Osteocyte (in vitro differentiated cells): ENCODE results near the gene OR2B6. TPM values are rescaled to one million over a fixed set of nuclear protein-coding genes. Genes with fewer than 3 reads are reported as not detected.

Source experiments
- DNase-seq: peaks from one replicate; pipeline ENCODE4 v3.0.0; 2021; ENCODE audit warnings: mixed read lengths; ENCODE audit not compliant: unreplicated experiment; ENCODE audit errors: extremely low spot score
- H3K27ac Mint-ChIP-seq: one replicate; pipeline ENCODE4 v1.8.0; 2021; ENCODE audit warnings: mild to moderate bottlenecking, mixed read lengths; ENCODE audit not compliant: unreplicated experiment
- H3K27me3 Mint-ChIP-seq: one replicate; pipeline ENCODE4 v1.8.0; 2021; ENCODE audit warnings: mixed read lengths; ENCODE audit not compliant: unreplicated experiment
- H3K36me3 Mint-ChIP-seq: one replicate; pipeline ENCODE4 v1.8.0; 2021; ENCODE audit warnings: mixed read lengths; ENCODE audit not compliant: unreplicated experiment
- H3K4me1 Mint-ChIP-seq: one replicate; pipeline ENCODE4 v1.8.0; 2021; ENCODE audit warnings: mixed read lengths; ENCODE audit not compliant: unreplicated experiment
- H3K4me3 Mint-ChIP-seq: one replicate; pipeline ENCODE4 v1.8.0; 2021; ENCODE audit warnings: mild to moderate bottlenecking, moderate library complexity, mixed read lengths; ENCODE audit not compliant: unreplicated experiment
- H3K9me3 Mint-ChIP-seq: one replicate; pipeline ENCODE4 v1.8.0; 2021; ENCODE audit warnings: mixed read lengths; ENCODE audit not compliant: unreplicated experiment
- total RNA-seq: library from RNA; stranded (reverse); gene quantifications from 2 replicates; pipeline ENCODE4 v1.2.1, GENCODE V29; 2021
- TF ChIP-seq, protein P1 (sequence below): fragments of 200-600 bp; sonication (generic); IDR thresholded peaks from 2 replicates; pipeline ENCODE4 v1.5.0; 2021; ENCODE audit warnings: antibody characterized with exemption, mild to moderate bottlenecking, moderate library complexity

Gene OR2B6
- total RNA-seq, 1 donor from 2014 or later: not detected

DNA sequence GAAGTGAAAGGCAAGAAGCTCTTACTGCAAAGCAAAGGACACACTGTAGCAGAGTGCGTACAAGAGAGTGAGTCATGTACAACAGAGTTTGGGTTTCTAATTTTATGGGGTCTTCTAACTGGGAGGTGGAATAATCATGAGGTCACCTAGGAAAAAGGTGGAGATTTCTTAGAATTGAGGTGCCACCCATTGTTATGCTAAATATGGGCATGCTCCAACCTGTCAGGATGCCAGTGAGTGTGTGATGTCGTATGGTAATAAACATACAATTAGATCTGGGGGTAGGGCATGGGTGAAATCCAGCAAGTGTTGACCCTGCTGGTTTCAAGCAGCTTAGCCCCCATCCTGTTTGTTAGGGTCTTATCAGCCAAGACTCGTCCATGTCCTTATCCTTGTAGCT is 46.6 kb downstream of the OR2B6 start:
- Mint-ChIP-seq H3K4me3 (no peak overlapping the region), H3K9me3 (no peaks in the 10 kb centered on the region), H3K27ac (no peak overlapping the region), H3K27me3 (peaks cover 2% of the 10 kb centered on the region), H3K4me1 (no peaks in the 10 kb centered on the region), H3K36me3 (no peaks in the 10 kb centered on the region)
- DNase-seq: no peak
- TF ChIP-seq, protein P1, sequence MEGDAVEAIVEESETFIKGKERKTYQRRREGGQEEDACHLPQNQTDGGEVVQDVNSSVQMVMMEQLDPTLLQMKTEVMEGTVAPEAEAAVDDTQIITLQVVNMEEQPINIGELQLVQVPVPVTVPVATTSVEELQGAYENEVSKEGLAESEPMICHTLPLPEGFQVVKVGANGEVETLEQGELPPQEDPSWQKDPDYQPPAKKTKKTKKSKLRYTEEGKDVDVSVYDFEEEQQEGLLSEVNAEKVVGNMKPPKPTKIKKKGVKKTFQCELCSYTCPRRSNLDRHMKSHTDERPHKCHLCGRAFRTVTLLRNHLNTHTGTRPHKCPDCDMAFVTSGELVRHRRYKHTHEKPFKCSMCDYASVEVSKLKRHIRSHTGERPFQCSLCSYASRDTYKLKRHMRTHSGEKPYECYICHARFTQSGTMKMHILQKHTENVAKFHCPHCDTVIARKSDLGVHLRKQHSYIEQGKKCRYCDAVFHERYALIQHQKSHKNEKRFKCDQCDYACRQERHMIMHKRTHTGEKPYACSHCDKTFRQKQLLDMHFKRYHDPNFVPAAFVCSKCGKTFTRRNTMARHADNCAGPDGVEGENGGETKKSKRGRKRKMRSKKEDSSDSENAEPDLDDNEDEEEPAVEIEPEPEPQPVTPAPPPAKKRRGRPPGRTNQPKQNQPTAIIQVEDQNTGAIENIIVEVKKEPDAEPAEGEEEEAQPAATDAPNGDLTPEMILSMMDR: no peak

DNA sequence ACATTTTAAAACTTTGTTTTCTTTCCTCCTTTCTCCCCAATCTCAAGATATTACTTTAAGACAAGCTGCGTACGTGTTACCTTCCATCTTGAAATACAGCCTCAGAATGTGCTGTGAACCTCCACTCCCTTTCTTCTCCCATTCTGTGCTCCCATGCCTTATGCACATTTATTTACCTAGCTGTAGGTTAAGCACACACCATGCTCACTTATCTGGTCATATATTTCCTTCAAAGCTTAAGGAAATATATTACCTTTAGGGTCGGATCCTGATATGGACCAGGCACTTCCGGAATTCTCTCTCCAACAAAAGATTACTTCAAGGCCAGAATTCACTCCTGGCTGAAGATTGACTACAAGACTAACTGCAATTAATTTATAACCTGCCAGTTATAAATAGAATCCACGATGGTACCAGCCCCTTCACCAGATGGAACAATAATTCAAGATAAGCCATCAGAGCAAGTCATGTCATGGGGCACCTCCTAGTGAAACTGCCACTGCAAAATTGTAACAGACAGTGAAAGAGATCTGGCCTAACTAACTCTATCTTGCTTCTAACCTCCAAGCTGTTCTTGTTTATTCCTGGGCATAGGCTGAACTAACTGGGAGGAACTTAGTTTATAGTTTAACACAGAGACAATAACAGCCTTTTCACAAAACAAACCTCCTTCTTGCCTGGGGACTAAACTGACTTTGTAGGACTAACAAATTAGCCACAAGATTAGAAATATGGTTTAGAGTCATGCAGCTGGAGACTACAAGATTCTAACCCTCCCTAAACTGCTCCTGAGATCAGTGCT is 47.5 kb downstream of the OR2B6 start:
- Mint-ChIP-seq H3K9me3 (no peaks in the 10 kb centered on the region), H3K36me3 (no peaks in the 10 kb centered on the region), H3K27ac (no peak overlapping the region), H3K4me3 (no peak overlapping the region), H3K27me3 (peaks cover 2% of the 10 kb centered on the region), H3K4me1 (no peaks in the 10 kb centered on the region)
- TF ChIP-seq, protein P1: no peak
- no peak for DNase-seq

DNA sequence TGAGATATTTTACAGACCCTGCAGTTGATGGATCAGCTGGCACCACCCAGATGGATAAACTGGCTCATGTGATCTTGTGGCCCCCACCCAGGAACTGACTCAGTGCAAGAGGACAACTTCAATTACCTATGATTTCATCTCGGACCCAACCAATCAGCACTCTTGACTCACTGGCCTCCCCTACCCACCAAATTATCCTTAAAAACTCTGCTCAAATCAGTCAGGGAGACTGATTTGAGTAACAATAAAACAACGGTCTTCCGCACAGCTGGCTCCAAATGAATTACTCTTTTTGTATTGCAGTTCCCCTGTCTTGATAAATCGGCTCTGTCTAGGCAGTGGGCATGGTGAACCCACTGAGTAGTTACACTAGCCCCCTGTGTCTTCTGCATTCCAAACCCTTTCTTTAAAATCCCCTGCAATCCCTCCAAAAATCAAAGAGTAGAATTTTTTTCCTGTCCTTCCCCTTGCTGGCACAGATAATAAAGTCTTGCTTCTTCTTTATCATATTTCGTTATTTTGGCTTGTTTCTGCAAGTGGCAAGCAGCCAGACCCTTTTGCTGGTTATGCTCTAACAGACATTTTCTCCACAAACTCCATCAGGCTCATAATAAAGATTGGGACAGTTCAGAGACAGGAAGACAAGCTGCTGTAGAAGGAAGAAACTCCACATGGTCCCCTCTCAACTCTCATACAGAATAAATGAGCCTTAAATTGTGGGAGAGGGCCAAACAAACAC is 48.3 kb downstream of the OR2B6 start:
- no peaks in the 10 kb centered on the region for H3K27me3 Mint-ChIP-seq
- H3K9me3 Mint-ChIP-seq: no peaks in the 10 kb centered on the region
- H3K27ac Mint-ChIP-seq: no peak overlapping the region
- DNase-seq: no peak
- H3K36me3 Mint-ChIP-seq: no peaks in the 10 kb centered on the region
- no peak overlapping the region for H3K4me3 Mint-ChIP-seq
- no peaks in the 10 kb centered on the region for H3K4me1 Mint-ChIP-seq
- TF ChIP-seq, protein P1: no peak

DNA sequence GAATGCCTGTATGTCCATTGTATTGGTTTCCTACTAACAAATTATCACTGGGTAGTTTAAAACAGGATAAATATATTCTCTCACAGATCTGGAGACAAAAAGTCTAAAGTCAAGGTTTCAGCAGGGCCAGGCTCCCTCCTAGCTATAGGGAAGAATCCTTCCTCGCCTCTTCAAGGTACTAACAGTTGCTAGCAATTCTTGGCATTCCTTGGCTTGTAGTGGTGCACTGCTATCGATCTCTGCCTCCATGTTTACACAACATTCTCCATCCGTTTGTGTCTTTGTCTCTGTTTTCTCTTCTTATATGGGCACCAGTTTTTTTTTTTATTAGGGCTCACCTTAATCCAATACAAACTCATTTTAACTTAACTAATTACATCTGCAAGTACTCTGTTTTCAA is 48.9 kb downstream of the OR2B6 start:
- H3K27ac Mint-ChIP-seq: no peak overlapping the region
- H3K36me3 Mint-ChIP-seq: no peaks in the 10 kb centered on the region
- DNase-seq: no peak
- no peaks in the 10 kb centered on the region for H3K4me1 Mint-ChIP-seq
- TF ChIP-seq, protein P1: no peak
- H3K9me3 Mint-ChIP-seq: no peaks in the 10 kb centered on the region
- no peaks in the 10 kb centered on the region for H3K27me3 Mint-ChIP-seq
- no peak overlapping the region for H3K4me3 Mint-ChIP-seq

Other genes starting within 250 kb of the OR2B6 start
- gene OR2B2, start 44.8 kb upstream of the OR2B6 start, total RNA-seq: not detected in 2 replicates
- 0.32 and 0.78 TPM in 2 replicates for gene ZNF165, start 123.3 kb downstream of the OR2B6 start, total RNA-seq
- 4.8 and 5.1 TPM in 2 replicates for gene ZSCAN16, start 167.4 kb downstream of the OR2B6 start, total RNA-seq
- gene ZKSCAN8, start 184.6 kb downstream of the OR2B6 start, total RNA-seq: 34.7 and 36.3 TPM in 2 replicates